ENCODE results near the gene STK32C. TPM values are rescaled to one million over a fixed set of nuclear protein-coding genes. Genes with fewer than 3 reads are reported as not detected.
A peak's percentile ranks its signal among the peaks of the same experiment; 100 is the strongest.
"Not testable (repeated sequence)": the region's sequence is repeated elsewhere in the genome, so short reads cannot be mapped to it uniquely, and the experiment has no call there.

The STK32C gene
- total RNA-seq, 1 donor from 2014 or later, result 2.5 TPM

GRCh38 chr10:132298038-132298881 lies 9.5 kb downstream of the STK32C start:
- peak; percentile 57 for DNase-seq (ENCODE audit: low spot score)

GRCh38 chr10:132297526-132297925 lies 10.2 kb downstream of the STK32C start:
- Mint-ChIP-seq H3K27me3 (ENCODE audit: insufficient read depth, low read depth) (no peaks in the 10 kb centered on the region), H3K27ac (no peak overlapping the region), H3K36me3 (no peaks in the 10 kb centered on the region), H3K4me1 (peaks cover 38% of the 10 kb centered on the region), H3K9me3 (no peaks in the 10 kb centered on the region), H3K4me3 (no peak overlapping the region)
- H3K4me2 ChIP-seq, result no peak overlapping the region
- H3F3A ChIP-seq (ENCODE audit: low read depth), result no peaks in the 10 kb centered on the region
- DNase-seq (ENCODE audit: low spot score), result peak; percentile 42
- no peak overlapping the region for H3K4me3 ChIP-seq
- TF ChIP-seq CTCF (IDR thresholded peaks at IDR 0.05) (peak; percentile 43), EZH2phosphoT487 (IDR thresholded peaks at IDR 0.05) (no peak)
- no peaks in the 10 kb centered on the region for H3K36me3 ChIP-seq
- no peak overlapping the region for H3K9ac ChIP-seq
- no peaks in the 10 kb centered on the region for H3K79me2 ChIP-seq (ENCODE audit: low read depth)
- no peaks in the 10 kb centered on the region for H3K27me3 ChIP-seq
- H3K27ac ChIP-seq, result no peak overlapping the region
- H4K20me1 ChIP-seq (ENCODE audit: low read depth), result peaks cover 55% of the 10 kb centered on the region
- H2AFZ ChIP-seq (replicated peaks), result no peak overlapping the region
- no peaks in the 10 kb centered on the region for H3K9me3 ChIP-seq (ENCODE audit: low read depth)
- peaks cover 17% of the 10 kb centered on the region for H3K4me1 ChIP-seq

More at GRCh38 chr10:132298038-132298881, 9.5 kb downstream of the STK32C start:
- no peak overlapping the region for H2AFZ ChIP-seq (replicated peaks)
- peaks cover 13% of the 10 kb centered on the region for H3K4me1 ChIP-seq
- peaks cover 47% of the 10 kb centered on the region for H4K20me1 ChIP-seq (ENCODE audit: low read depth)
- no peak overlapping the region for H3K4me3 ChIP-seq
- H3K79me2 ChIP-seq (ENCODE audit: low read depth), result no peaks in the 10 kb centered on the region
- no peak overlapping the region for H3K27ac ChIP-seq
- TF ChIP-seq EZH2phosphoT487 (IDR thresholded peaks at IDR 0.05) (no peak), EZH2 (IDR thresholded peaks at IDR 0.05) (no peak), CTCF (IDR thresholded peaks at IDR 0.05) (no peak)
- H3K9me3 Mint-ChIP-seq, result peaks cover 2% of the 10 kb centered on the region
- no peaks in the 10 kb centered on the region for H3K36me3 Mint-ChIP-seq
- H3K36me3 ChIP-seq, result no peaks in the 10 kb centered on the region
- no peaks in the 10 kb centered on the region for H3K27me3 Mint-ChIP-seq (ENCODE audit: insufficient read depth, low read depth)
- no peak overlapping the region for H3K4me2 ChIP-seq
- H3K27me3 ChIP-seq, result peaks cover under 1% of the 10 kb centered on the region
- no peak overlapping the region for H3K9ac ChIP-seq
- no peaks in the 10 kb centered on the region for H3K9me3 ChIP-seq (ENCODE audit: low read depth)
- H3F3A ChIP-seq (ENCODE audit: low read depth), result no peaks in the 10 kb centered on the region
- H3K4me1 Mint-ChIP-seq, result peaks cover 39% of the 10 kb centered on the region
- no peak overlapping the region for H3K4me3 Mint-ChIP-seq
- H3K27ac Mint-ChIP-seq, result no peak overlapping the region

GRCh38 chr10:132296666-132297443 lies 10.9 kb downstream of the STK32C start:
- no peak for TF ChIP-seq EZH2phosphoT487 (IDR thresholded peaks at IDR 0.05)
- TF ChIP-seq EZH2 (IDR thresholded peaks at IDR 0.05), result no peak
- no peak for TF ChIP-seq CTCF (IDR thresholded peaks at IDR 0.05)
- Histone ChIP-seq H3K27ac (no peak overlapping the region), H3F3A (ENCODE audit: low read depth) (no peaks in the 10 kb centered on the region), H3K4me1 (peaks cover 17% of the 10 kb centered on the region), H3K36me3 (no peaks in the 10 kb centered on the region), H3K4me3 (no peak overlapping the region), H3K9me3 (ENCODE audit: low read depth) (no peaks in the 10 kb centered on the region), H3K27me3 (no peaks in the 10 kb centered on the region), H4K20me1 (ENCODE audit: low read depth) (peaks cover 59% of the 10 kb centered on the region), H3K9ac (no peak overlapping the region), H3K4me2 (no peak overlapping the region), H3K79me2 (ENCODE audit: low read depth) (no peaks in the 10 kb centered on the region), H2AFZ (replicated peaks) (no peak overlapping the region)
- Mint-ChIP-seq H3K27me3 (ENCODE audit: insufficient read depth, low read depth) (no peaks in the 10 kb centered on the region), H3K9me3 (no peaks in the 10 kb centered on the region), H3K4me3 (no peak overlapping the region), H3K4me1 (peaks cover 38% of the 10 kb centered on the region), H3K36me3 (no peaks in the 10 kb centered on the region), H3K27ac (no peak overlapping the region)
- no peak for DNase-seq (ENCODE audit: low spot score)

- not testable (repeated sequence) for H3K9me3 Mint-ChIP-seq; H3K9me3 ChIP-seq (ENCODE audit: low read depth); H3K27me3 ChIP-seq; H3K27ac Mint-ChIP-seq; H3K4me2 ChIP-seq; H3K36me3 Mint-ChIP-seq; H3F3A ChIP-seq (ENCODE audit: low read depth); H2AFZ ChIP-seq (replicated peaks); H3K4me3 ChIP-seq; H3K27ac ChIP-seq; H3K9ac ChIP-seq; DNase-seq (ENCODE audit: low spot score); H3K27me3 Mint-ChIP-seq (ENCODE audit: insufficient read depth, low read depth); H3K36me3 ChIP-seq; H3K79me2 ChIP-seq (ENCODE audit: low read depth)
- H3K4me3 Mint-ChIP-seq, result peak overlapping the region; percentile 6
- H3K4me1 Mint-ChIP-seq, result peaks cover 38% of the 10 kb centered on the region
- Histone ChIP-seq H4K20me1 (ENCODE audit: low read depth) (peaks cover 62% of the 10 kb centered on the region), H3K4me1 (peaks cover 17% of the 10 kb centered on the region)
Observed at GRCh38 chr10:132295481-132295880, 12.3 kb downstream of the STK32C start.

All from neural progenitor cell (in vitro differentiated cells).